ENCODE measurements around the gene LAMP5. TPM values are rescaled to one million over a fixed set of nuclear protein-coding genes. Genes with fewer than 3 reads are reported as not detected.

Gene LAMP5
- total and polyA plus RNA-seq, 2 experiments from 2014 or later, result 0.21 to 0.29 TPM

- TF ChIP-seq CTCF (conservative IDR thresholded peaks at IDR 0.05; ENCODE audit: low read depth in 2 of 2), result no peak
- TF ChIP-seq ZNF331 (CRISPR knock-in tag; IDR thresholded peaks at IDR 0.05; ENCODE audit: low read depth), result no peak
- TF ChIP-seq ZNF462 (CRISPR knock-in tag; IDR thresholded peaks at IDR 0.05), result no peak
- TF ChIP-seq ETS1 (IDR thresholded peaks at IDR 0.05), result no peak
Observed at GRCh38 chr20:9498322-9498721, 16.1 kb upstream of the LAMP5 start (continued).

GRCh38 chr20:9499126-9499899 is 15.1 kb upstream of the LAMP5 start:
- no peaks in the 10 kb centered on the region for H3K79me2 ChIP-seq (replicated peaks; ENCODE audit: insufficient read depth)
- H3K4me3 Mint-ChIP-seq, result no peak overlapping the region
- no peaks in the 10 kb centered on the region for H3K36me3 Mint-ChIP-seq (ENCODE audit: low read depth)
- no peaks in the 10 kb centered on the region for H3F3A ChIP-seq (replicated peaks; ENCODE audit: low read depth)
- H3K9me3 Mint-ChIP-seq, result no peaks in the 10 kb centered on the region
- H3K27me3 ChIP-seq (ENCODE audit: insufficient read depth), result peaks cover 3% of the 10 kb centered on the region
- H4K20me1 ChIP-seq (replicated peaks; ENCODE audit: insufficient read depth), result no peaks in the 10 kb centered on the region; the same call in 1 of the 2 replicates
- H3K4me2 ChIP-seq, result no peak overlapping the region
- H3K36me3 ChIP-seq (ENCODE audit: insufficient read depth), result no peaks in the 10 kb centered on the region
- peaks cover 8% of the 10 kb centered on the region; the same call in 2 of the 3 replicates for H3K4me1 Mint-ChIP-seq
- no peak overlapping the region for H2AFZ ChIP-seq
- no peak overlapping the region for H3K27ac ChIP-seq (ENCODE audit: low read depth)
- peaks cover 4% of the 10 kb centered on the region; the same call in 1 of the 2 replicates for H3K4me1 ChIP-seq (ENCODE audit: insufficient read depth)
- no peak overlapping the region for H3K27ac Mint-ChIP-seq
- H3K4me3 ChIP-seq, result no peak overlapping the region
- ATAC-seq (no peak), DNase-seq (ENCODE audit: low spot score) (no peak)
- H3K27me3 Mint-ChIP-seq (ENCODE audit: insufficient read depth, low read depth, poor library complexity), result peaks cover 1% of the 10 kb centered on the region
- H3K9me2 ChIP-seq (ENCODE audit: insufficient read depth), result peaks cover 27% of the 10 kb centered on the region; the same call in 1 of the 2 replicates
- no peak for TF ChIP-seq CREB1 (CRISPR knock-in tag; IDR thresholded peaks at IDR 0.05; ENCODE audit: low read depth)
- no peak for TF ChIP-seq POLR2AphosphoS5 (IDR thresholded peaks at IDR 0.05; ENCODE audit: low read depth)
- no peak for TF ChIP-seq EZH2phosphoT487 (IDR thresholded peaks at IDR 0.05; ENCODE audit: unreplicated experiment)

All from GM23338 (cell line).